Measurements from ENCODE around the gene RPH3AL.

The RPH3AL gene

GRCh38 chr17:323721-324571 lies 28.7 kb downstream of the RPH3AL start:
- Histone ChIP-seq H3K4me3 (ENCODE audit: low read length in 2 of 2) (no peak overlapping the region), H3K27ac (replicated peaks; ENCODE audit: low read length) (no peak overlapping the region), H4K8ac (ENCODE audit: low read depth, low read length) (no peak overlapping the region), H3K14ac (ENCODE audit: low read length) (no peak overlapping the region), H2BK5ac (ENCODE audit: low read length) (no peak overlapping the region), H3K9me3 (replicated peaks in 1 of 2; ENCODE audit: control insufficient read depth in 2 of 2, insufficient read depth in 1 of 2, low read depth in 1 of 2, low read length in 2 of 2) (no peaks in the 10 kb centered on the region), H3K18ac (ENCODE audit: low read length) (peak overlapping the region; percentile 65), H2BK120ac (ENCODE audit: low read depth, low read length) (peak overlapping the region; percentile 76), H3K79me1 (ENCODE audit: low read depth, low read length) (no peaks in the 10 kb centered on the region), H2BK12ac (ENCODE audit: low read length) (peak overlapping the region; percentile 50), H2AFZ (ENCODE audit: low read length) (no peak overlapping the region), H3K9ac (ENCODE audit: low read depth, low read length, poor library complexity) (peak overlapping the region; percentile 12), H3K36me3 (replicated peaks in 1 of 2; ENCODE audit: control insufficient read depth in 2 of 2, insufficient read depth in 2 of 2, low read length in 2 of 2) (no peaks in the 10 kb centered on the region), H3K4ac (ENCODE audit: low read length) (peak overlapping the region; percentile 67), H2BK15ac (ENCODE audit: low read length) (peak overlapping the region; percentile 7), H3K23ac (ENCODE audit: low read depth, low read length, poor library complexity) (no peak overlapping the region), H3K27me3 (ENCODE audit: control insufficient read depth in 3 of 3, insufficient read depth in 3 of 3, low read depth in 1 of 3, low read length in 3 of 3) (no peaks in the 10 kb centered on the region), H4K91ac (ENCODE audit: low read depth, low read length, poor library complexity) (no peak overlapping the region), H3K4me2 (ENCODE audit: insufficient read depth, low read length, poor library complexity, severe bottlenecking) (no peak overlapping the region), H3K4me1 (ENCODE audit: control insufficient read depth in 2 of 2, insufficient read depth in 1 of 2, low read depth in 1 of 2, low read length in 2 of 2) (peaks cover 14 to 23% of the 10 kb centered on the region in 2 donors), H2AK5ac (ENCODE audit: low read depth, low read length) (peak overlapping the region; percentile 68)
- WGBS, 2 donors (ENCODE audit: extremely low coverage in 2 of 2, insufficient read length in 2 of 2, insufficient replicate concordance in 1 of 2): no CpG with 5 or more reads among the region's 39 CpGs
- no peak for DNase-seq (ENCODE audit: low spot score)

DNA sequence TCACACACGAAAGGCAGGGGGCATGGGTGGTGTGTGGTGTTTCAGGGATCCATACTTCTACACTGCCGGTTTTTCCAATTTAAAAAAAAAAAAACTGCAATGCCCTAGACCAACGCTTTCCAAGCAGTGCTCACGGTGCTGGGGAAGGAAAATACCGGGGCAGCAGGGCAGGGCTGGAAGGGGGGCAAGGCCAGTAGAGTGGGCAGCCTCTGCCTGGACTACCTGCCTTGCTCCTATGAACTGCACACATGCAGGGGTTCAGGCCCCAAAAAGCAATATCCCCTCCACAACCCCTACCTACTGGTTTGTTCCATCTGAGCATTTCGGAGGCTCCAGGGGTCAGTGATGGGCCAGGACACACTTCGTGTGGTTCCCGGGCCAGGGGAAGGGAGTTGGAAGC lies 29.4 kb downstream of the RPH3AL start:
- H2BK120ac ChIP-seq (ENCODE audit: low read depth, low read length): peak overlapping the region; percentile 76
- no peak overlapping the region for H3K23ac ChIP-seq (ENCODE audit: low read depth, low read length, poor library complexity)
- no peak overlapping the region for H2AFZ ChIP-seq (ENCODE audit: low read length)
- H3K27me3 ChIP-seq (ENCODE audit: control insufficient read depth in 3 of 3, insufficient read depth in 3 of 3, low read depth in 1 of 3, low read length in 3 of 3): no peaks in the 10 kb centered on the region
- H4K91ac ChIP-seq (ENCODE audit: low read depth, low read length, poor library complexity): no peak overlapping the region
- H2BK5ac ChIP-seq (ENCODE audit: low read length): no peak overlapping the region
- peaks cover 1 to 2% of the 10 kb centered on the region in 2 donors for H3K9me3 ChIP-seq (replicated peaks in 1 of 2; ENCODE audit: control insufficient read depth in 2 of 2, insufficient read depth in 1 of 2, low read depth in 1 of 2, low read length in 2 of 2)
- no peak overlapping the region for H2BK15ac ChIP-seq (ENCODE audit: low read length)
- no peak for DNase-seq (ENCODE audit: low spot score)
- H3K9ac ChIP-seq (ENCODE audit: low read depth, low read length, poor library complexity): no peak overlapping the region
- WGBS, 2 donors (ENCODE audit: extremely low coverage in 2 of 2, insufficient read length in 2 of 2, insufficient replicate concordance in 1 of 2): no CpG with 5 or more reads among the region's 8 CpGs
- H3K18ac ChIP-seq (ENCODE audit: low read length): no peak overlapping the region
- H3K4me2 ChIP-seq (ENCODE audit: insufficient read depth, low read length, poor library complexity, severe bottlenecking): no peak overlapping the region
- no peak overlapping the region for H3K4me3 ChIP-seq (ENCODE audit: low read length in 2 of 2)
- peak overlapping the region; percentile 68 for H2AK5ac ChIP-seq (ENCODE audit: low read depth, low read length)
- H3K36me3 ChIP-seq (replicated peaks in 1 of 2; ENCODE audit: control insufficient read depth in 2 of 2, insufficient read depth in 2 of 2, low read length in 2 of 2): no peaks in the 10 kb centered on the region
- no peak overlapping the region for H3K27ac ChIP-seq (replicated peaks; ENCODE audit: low read length)
- H4K8ac ChIP-seq (ENCODE audit: low read depth, low read length): no peak overlapping the region
- no peaks in the 10 kb centered on the region for H3K79me1 ChIP-seq (ENCODE audit: low read depth, low read length)
- H3K4me1 ChIP-seq (ENCODE audit: control insufficient read depth in 2 of 2, insufficient read depth in 1 of 2, low read depth in 1 of 2, low read length in 2 of 2): peaks cover 14 to 23% of the 10 kb centered on the region in 2 donors
- H2BK12ac ChIP-seq (ENCODE audit: low read length): peak overlapping the region; percentile 51
- no peak overlapping the region for H3K4ac ChIP-seq (ENCODE audit: low read length)
- no peak overlapping the region for H3K14ac ChIP-seq (ENCODE audit: low read length)

- H3K79me1 ChIP-seq (ENCODE audit: low read depth, low read length): peaks cover 1% of the 10 kb centered on the region
- H2AK5ac ChIP-seq (ENCODE audit: low read depth, low read length): peak overlapping the region; percentile 93
- H4K8ac ChIP-seq (ENCODE audit: low read depth, low read length): no peak overlapping the region
- H3K4me2 ChIP-seq (ENCODE audit: insufficient read depth, low read length, poor library complexity, severe bottlenecking): no peak overlapping the region
- no peak overlapping the region for H3K4ac ChIP-seq (ENCODE audit: low read length)
- H2BK120ac ChIP-seq (ENCODE audit: low read depth, low read length): no peak overlapping the region
- H3K4me1 ChIP-seq (ENCODE audit: control insufficient read depth in 2 of 2, insufficient read depth in 1 of 2, low read depth in 1 of 2, low read length in 2 of 2): peaks cover 14 to 23% of the 10 kb centered on the region in 2 donors
- no peak overlapping the region for H3K27ac ChIP-seq (replicated peaks; ENCODE audit: low read length)
- no peak overlapping the region for H3K9ac ChIP-seq (ENCODE audit: low read depth, low read length, poor library complexity)
- H4K91ac ChIP-seq (ENCODE audit: low read depth, low read length, poor library complexity): no peak overlapping the region
- H3K23ac ChIP-seq (ENCODE audit: low read depth, low read length, poor library complexity): peak overlapping the region; percentile 98
- H2BK12ac ChIP-seq (ENCODE audit: low read length): peak overlapping the region; percentile 25
- H3K36me3 ChIP-seq (replicated peaks in 1 of 2; ENCODE audit: control insufficient read depth in 2 of 2, insufficient read depth in 2 of 2, low read length in 2 of 2): no peaks in the 10 kb centered on the region
- H3K18ac ChIP-seq (ENCODE audit: low read length): peak overlapping the region; percentile 84
- H3K9me3 ChIP-seq (replicated peaks in 1 of 2; ENCODE audit: control insufficient read depth in 2 of 2, insufficient read depth in 1 of 2, low read depth in 1 of 2, low read length in 2 of 2): peaks cover 2% of the 10 kb centered on the region in 2 donors
- peak overlapping the region; percentile 41 for H2BK15ac ChIP-seq (ENCODE audit: low read length)
- DNase-seq (ENCODE audit: low spot score): no peak
- H3K27me3 ChIP-seq (ENCODE audit: control insufficient read depth in 3 of 3, insufficient read depth in 3 of 3, low read depth in 1 of 3, low read length in 3 of 3): no peaks in the 10 kb centered on the region
- peak overlapping the region; percentile 79 for H2BK5ac ChIP-seq (ENCODE audit: low read length)
- H2AFZ ChIP-seq (ENCODE audit: low read length): peak overlapping the region; percentile 42
- peak overlapping the region; percentile 66 for H3K14ac ChIP-seq (ENCODE audit: low read length)
- H3K4me3 ChIP-seq (ENCODE audit: low read length in 2 of 2): no peak overlapping the region
- no CpG with 5 or more reads among the region's 27 CpGs for WGBS, 2 donors (ENCODE audit: extremely low coverage in 2 of 2, insufficient read length in 2 of 2, insufficient replicate concordance in 1 of 2)
Measured at GRCh38 chr17:322006-322780, 30.4 kb downstream of the RPH3AL start.
